Endodermal cell (in vitro differentiated cells): Measurements from ENCODE around the gene RPL36. TPM values are rescaled to one million over a fixed set of nuclear protein-coding genes. Genes with fewer than 3 reads are reported as not detected.
A peak's percentile ranks its signal among the peaks of the same experiment; 100 is the strongest.

Experiments used
- DNase-seq: peaks from one replicate; pipeline ENCODE4 v3.0.0-alpha.2; 2017
- H3K27ac ChIP-seq: 2 replicates; pipeline ENCODE4 v1.5.1; 2013; ENCODE audit warnings: mild to moderate bottlenecking, low read depth, low read length, moderate library complexity
- H3K27me3 ChIP-seq: 2 replicates; pipeline ENCODE4 v1.6.1; 2013; ENCODE audit warnings: mild to moderate bottlenecking, low read length, moderate library complexity; ENCODE audit not compliant: insufficient read depth, control insufficient read depth, poor library complexity, severe bottlenecking
- H3K36me3 ChIP-seq: 2 replicates; pipeline ENCODE4 v1.7.0; 2013; ENCODE audit warnings: mild to moderate bottlenecking, low read length, moderate library complexity; ENCODE audit not compliant: control insufficient read depth, insufficient read depth
- H3K4me1 ChIP-seq: one replicate; pipeline ENCODE4 v1.7.0; 2013; ENCODE audit warnings: low read length; ENCODE audit not compliant: control insufficient read depth, insufficient read depth
- H3K4me3 ChIP-seq: 2 replicates; pipeline ENCODE4 v1.5.1; 2013; ENCODE audit warnings: mild to moderate bottlenecking, low read length, moderate library complexity
- H3K9ac ChIP-seq: 2 replicates; pipeline ENCODE4 v1.6.1; 2013; ENCODE audit warnings: mild to moderate bottlenecking, low read length, moderate library complexity; ENCODE audit not compliant: poor library complexity, severe bottlenecking; ENCODE audit errors: extremely low read depth
- H3K9me3 ChIP-seq: 2 replicates; pipeline ENCODE4 v1.6.1; 2013; ENCODE audit warnings: mild to moderate bottlenecking, low read length, moderate library complexity; ENCODE audit not compliant: control insufficient read depth
- H3K27ac Mint-ChIP-seq: 2 replicates; pipeline ENCODE4 v1.8.0; 2020; ENCODE audit warnings: mixed read lengths
- H3K27me3 Mint-ChIP-seq: 2 replicates; pipeline ENCODE4 v1.8.0; 2021; ENCODE audit warnings: mild to moderate bottlenecking, mixed read lengths; ENCODE audit not compliant: insufficient read depth
- H3K36me3 Mint-ChIP-seq: 2 replicates; pipeline ENCODE4 v1.8.0; 2020; ENCODE audit warnings: low read depth, mixed read lengths
- H3K4me1 Mint-ChIP-seq: 2 replicates; pipeline ENCODE4 v1.8.0; 2020; ENCODE audit warnings: mixed read lengths
- H3K4me3 Mint-ChIP-seq: 2 replicates; pipeline ENCODE4 v1.8.0; 2020; ENCODE audit warnings: mild to moderate bottlenecking, moderate library complexity, mixed read lengths
- H3K9me3 Mint-ChIP-seq: 2 replicates; pipeline ENCODE4 v1.8.0; 2020; ENCODE audit warnings: mild to moderate bottlenecking, mixed read lengths
- WGBS, 2 experiments: methylation state at CpG; one replicate each; pipeline versions ENCODE4 v1.1.5 to v1.1.7; 2013; ENCODE audit warnings: missing lambda C conversion rate in 2 of 2, mixed read lengths in 1 of 2; ENCODE audit not compliant: insufficient coverage in 1 of 2, insufficient read length in 1 of 2; 5-methylcytosine and 5-hydroxymethylcytosine counted together
- total RNA-seq, 2 donors: library from RNA; stranded (reverse); fragmentation: NEBNext Ultra II Directional in 1 of 2; extraction: Animal tissue kit (Norgen Biotek cat#: 25700) in 1 of 2; gene quantifications; 2 replicates in 1 of 2; 3 replicates in 1 of 2; pipeline ENCODE4 v1.2.1, GENCODE V29; 2021
- TF ChIP-seq, protein P1 (sequence below): fragments of 200-600 bp; sonication (generic); conservative IDR thresholded peaks from 2 replicates; pipeline ENCODE4 v1.5.0; 2021; ENCODE audit warnings: antibody characterized with exemption, mild to moderate bottlenecking

RPL36 gene
- total RNA-seq, 2 donors from 2014 or later = 1,005 to 1,008 TPM

DNA sequence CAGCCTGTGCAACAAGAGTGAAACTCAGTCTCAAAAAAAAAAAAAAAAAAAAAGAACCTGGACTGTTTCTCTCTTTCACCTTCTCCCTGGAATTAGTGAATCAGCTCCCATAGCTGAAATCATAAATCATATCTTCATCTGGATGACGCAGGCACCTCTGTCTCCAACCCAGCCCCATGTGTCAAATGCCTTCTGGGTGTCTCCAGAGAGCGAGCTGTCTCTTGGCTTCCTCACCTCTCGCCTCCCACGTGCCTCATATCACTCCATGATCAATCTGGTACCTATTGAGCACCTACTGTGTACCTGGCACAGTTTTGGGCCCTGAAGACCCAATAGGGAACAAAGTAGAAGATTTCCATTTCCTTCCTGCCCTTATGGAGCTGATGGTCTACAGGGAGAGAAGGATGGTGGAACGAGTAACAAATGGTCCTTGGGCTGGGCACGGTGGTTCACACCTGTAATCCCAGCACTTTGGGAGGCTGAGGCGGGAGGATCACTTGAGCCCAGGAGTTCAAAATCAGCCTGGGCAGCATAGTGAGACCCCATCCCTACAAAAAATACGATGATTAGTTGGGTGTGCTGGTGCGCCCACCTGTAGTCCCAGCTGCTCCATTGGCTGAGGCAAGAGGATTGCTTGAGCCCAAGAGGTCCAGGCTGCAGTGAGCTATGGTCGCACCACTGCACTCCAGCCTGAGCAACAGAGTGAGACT is 6.8 kb upstream of the RPL36 start:
- Histone ChIP-seq H3K4me1 (no peaks in the 10 kb centered on the region), H3K27me3 (no peaks in the 10 kb centered on the region), H3K9ac (no peak overlapping the region), H3K9me3 (no peaks in the 10 kb centered on the region), H3K27ac (no peak overlapping the region), H3K4me3 (no peak overlapping the region), H3K36me3 (no peaks in the 10 kb centered on the region)
- H3K4me3 Mint-ChIP-seq = no peak overlapping the region
- H3K27ac Mint-ChIP-seq = no peak overlapping the region
- 94 to 96% methylated on average over 8 to 10 of the region's 10 CpGs for WGBS, 2 experiments
- TF ChIP-seq, protein P1, sequence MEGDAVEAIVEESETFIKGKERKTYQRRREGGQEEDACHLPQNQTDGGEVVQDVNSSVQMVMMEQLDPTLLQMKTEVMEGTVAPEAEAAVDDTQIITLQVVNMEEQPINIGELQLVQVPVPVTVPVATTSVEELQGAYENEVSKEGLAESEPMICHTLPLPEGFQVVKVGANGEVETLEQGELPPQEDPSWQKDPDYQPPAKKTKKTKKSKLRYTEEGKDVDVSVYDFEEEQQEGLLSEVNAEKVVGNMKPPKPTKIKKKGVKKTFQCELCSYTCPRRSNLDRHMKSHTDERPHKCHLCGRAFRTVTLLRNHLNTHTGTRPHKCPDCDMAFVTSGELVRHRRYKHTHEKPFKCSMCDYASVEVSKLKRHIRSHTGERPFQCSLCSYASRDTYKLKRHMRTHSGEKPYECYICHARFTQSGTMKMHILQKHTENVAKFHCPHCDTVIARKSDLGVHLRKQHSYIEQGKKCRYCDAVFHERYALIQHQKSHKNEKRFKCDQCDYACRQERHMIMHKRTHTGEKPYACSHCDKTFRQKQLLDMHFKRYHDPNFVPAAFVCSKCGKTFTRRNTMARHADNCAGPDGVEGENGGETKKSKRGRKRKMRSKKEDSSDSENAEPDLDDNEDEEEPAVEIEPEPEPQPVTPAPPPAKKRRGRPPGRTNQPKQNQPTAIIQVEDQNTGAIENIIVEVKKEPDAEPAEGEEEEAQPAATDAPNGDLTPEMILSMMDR = no peak
- H3K27me3 Mint-ChIP-seq = peaks cover 14% of the 10 kb centered on the region
- H3K4me1 Mint-ChIP-seq = peaks cover 8% of the 10 kb centered on the region
- peaks cover 4% of the 10 kb centered on the region for H3K9me3 Mint-ChIP-seq
- H3K36me3 Mint-ChIP-seq = no peaks in the 10 kb centered on the region
- DNase-seq = no peak

DNA sequence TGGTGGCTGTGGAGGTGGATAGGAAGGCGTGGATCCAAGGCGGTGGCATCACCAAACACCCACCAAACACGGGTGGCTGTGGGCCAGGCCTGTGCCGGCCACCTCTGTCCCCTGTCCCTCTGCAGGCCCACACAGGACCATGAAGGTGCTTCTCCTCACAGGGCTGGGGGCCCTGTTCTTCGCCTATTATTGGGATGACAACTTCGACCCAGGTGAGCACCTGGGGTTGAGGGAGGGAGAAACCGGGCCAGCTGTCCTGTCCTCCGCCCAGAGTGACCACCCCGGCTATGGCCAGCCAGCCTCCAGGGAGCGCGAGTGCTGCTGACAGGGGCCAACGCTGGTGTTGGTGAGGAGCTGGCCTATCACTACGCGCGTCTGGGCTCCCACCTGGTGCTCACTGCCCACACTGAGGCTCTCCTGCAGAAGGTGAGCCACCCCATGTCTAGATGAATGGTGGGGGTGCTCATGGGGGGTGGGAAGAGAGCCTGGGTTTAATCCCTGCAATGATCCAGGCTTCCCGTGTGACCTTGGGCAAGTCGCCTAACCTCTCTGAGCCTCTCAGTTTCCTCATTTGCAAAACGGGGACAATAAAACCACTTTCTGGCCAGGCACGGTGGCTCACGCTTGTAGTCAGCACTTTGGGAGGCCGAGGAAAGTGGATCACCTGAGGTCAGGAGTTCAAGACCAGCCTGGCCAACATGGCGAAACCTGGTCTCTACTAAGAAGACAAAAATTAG is 5.2 kb upstream of the RPL36 start:
- H3K36me3 Mint-ChIP-seq = no peaks in the 10 kb centered on the region
- Histone ChIP-seq H3K4me1 (no peaks in the 10 kb centered on the region), H3K36me3 (no peaks in the 10 kb centered on the region), H3K9me3 (no peaks in the 10 kb centered on the region), H3K27me3 (no peaks in the 10 kb centered on the region), H3K27ac (no peak overlapping the region), H3K4me3 (no peak overlapping the region), H3K9ac (no peak overlapping the region)
- DNase-seq = peak; percentile 40
- peaks cover 5% of the 10 kb centered on the region for H3K4me1 Mint-ChIP-seq
- H3K4me3 Mint-ChIP-seq = no peak overlapping the region
- WGBS, 2 experiments = 92% methylated on average over 12 to 22 of the region's 22 CpGs
- TF ChIP-seq, protein P1 = no peak
- H3K27ac Mint-ChIP-seq = no peak overlapping the region
- peaks cover 15% of the 10 kb centered on the region for H3K27me3 Mint-ChIP-seq
- H3K9me3 Mint-ChIP-seq = peaks cover 5% of the 10 kb centered on the region

DNA sequence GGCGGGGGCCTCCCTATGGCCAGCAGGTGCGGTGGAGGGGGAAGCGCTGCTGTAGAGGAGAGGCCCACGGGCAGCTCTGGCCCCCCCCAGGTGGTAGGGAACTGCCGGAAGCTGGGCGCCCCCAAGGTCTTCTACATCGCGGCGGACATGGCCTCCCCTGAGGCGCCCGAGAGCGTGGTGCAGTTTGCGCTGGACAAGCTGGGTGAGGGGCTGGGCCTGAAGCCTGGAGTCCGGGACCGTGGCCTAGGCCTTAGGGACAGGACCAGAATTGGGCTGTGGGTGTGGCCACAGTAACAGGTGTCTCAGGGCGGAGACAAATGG is 3.8 kb upstream of the RPL36 start:
- no peaks in the 10 kb centered on the region for H3K4me1 ChIP-seq
- Mint-ChIP-seq H3K27me3 (peaks cover 15% of the 10 kb centered on the region), H3K4me3 (peak overlapping the region; percentile 55), H3K27ac (peak overlapping the region; percentile 68), H3K4me1 (peaks cover 5% of the 10 kb centered on the region), H3K9me3 (peaks cover 5% of the 10 kb centered on the region), H3K36me3 (peaks cover 10% of the 10 kb centered on the region)
- H3K36me3 ChIP-seq = no peaks in the 10 kb centered on the region
- TF ChIP-seq, protein P1 = no peak
- no peaks in the 10 kb centered on the region for H3K9me3 ChIP-seq
- H3K27ac ChIP-seq = no peak overlapping the region
- peak overlapping the region; percentile 75 for H3K4me3 ChIP-seq
- H3K9ac ChIP-seq = no peak overlapping the region
- WGBS, 2 experiments = 55 to 64% methylated on average over 8 to 16 of the region's 16 CpGs
- no peak for DNase-seq
- H3K27me3 ChIP-seq = no peaks in the 10 kb centered on the region
